H1 (cell line): Measurements from ENCODE around the gene ZBTB22. TPM values are rescaled to one million over a fixed set of nuclear protein-coding genes. Genes with fewer than 3 reads are reported as not detected.

Source experiments
- CHD7 ChIP-seq: fragments of 300-600 bp; sonication (generic); IDR thresholded peaks from 2 replicates; pipeline ENCODE4 v1.7.1; 2012; ENCODE audit warnings: low read length, moderate library complexity, mild to moderate bottlenecking, inconsistent platforms; ENCODE audit not compliant: insufficient replicate concordance
- EGR1 ChIP-seq: IDR thresholded peaks from 2 replicates; pipeline ENCODE4 v1.6.1; 2011; ENCODE audit warnings: low read depth, low read length, borderline replicate concordance
- EZH2 ChIP-seq: fragments of 200-600 bp; sonication (generic); IDR thresholded peaks from 2 replicates; pipeline ENCODE4 v1.7.1; 2012; ENCODE audit warnings: low read depth, mild to moderate bottlenecking, moderate library complexity, low read length, inconsistent platforms; ENCODE audit not compliant: severe bottlenecking
- GABPA ChIP-seq: IDR thresholded peaks from 2 replicates; pipeline ENCODE4 v1.6.1; 2011; ENCODE audit warnings: mild to moderate bottlenecking, low read length, moderate library complexity, borderline replicate concordance; ENCODE audit not compliant: insufficient read depth
- HDAC6 ChIP-seq: IDR thresholded peaks from one replicate; pipeline ENCODE4 v1.7.1; 2012; ENCODE audit warnings: low read depth, mild to moderate bottlenecking, inconsistent platforms, low read length, moderate library complexity
- MAFK ChIP-seq: IDR thresholded peaks from 2 replicates; pipeline ENCODE4 v1.6.1; 2012; ENCODE audit warnings: low read depth, mild to moderate bottlenecking, improper control_type of control experiment, low read length
- TCF12 ChIP-seq: IDR thresholded peaks from 2 replicates; pipeline ENCODE4 v1.6.1; 2011; ENCODE audit warnings: low read depth, mild to moderate bottlenecking, low read length
- TEAD4 ChIP-seq: IDR thresholded peaks from 2 replicates; pipeline ENCODE4 v1.6.1; 2012; ENCODE audit warnings: low read depth, low read length, inconsistent platforms, mixed read lengths
- USF2 ChIP-seq: IDR thresholded peaks from 2 replicates; pipeline ENCODE4 v1.6.1; 2011; ENCODE audit warnings: low read length, improper control_type of control experiment
- polyA plus RNA-seq, 7 experiments: library from polyadenylated mRNA; depleted of rRNA in 3 of 7; stranded (reverse) in 5 of 7; unstranded in 2 of 7; fragments of >200 nt in 5 of 7; fragments of 200-250 nt in 2 of 7; gene quantifications; 1 replicate in 5 of 7; 2 replicates in 1 of 7; 4 replicates in 1 of 7; pipeline versions ENCODE4 v1.2.1 to v1.2.3, GENCODE V29; 2011 to 2013; ENCODE audit warnings: missing spikeins in 2 of 7, mixed read lengths in 2 of 7
- total RNA-seq: library from RNA; stranded (reverse); fragmentation: NEBNext Ultra II Directional; extraction: Animal tissue kit (Norgen Biotek cat#: 25700); gene quantifications from 2 replicates; pipeline ENCODE4 v1.2.1, GENCODE V29; 2021

The ZBTB22 gene
- total and polyA plus RNA-seq, 2 of the 8 experiments (the other 6 are each of a cell fraction or from before 2014, with no cell fraction given), result 7.4 to 9.9 TPM

DNA sequence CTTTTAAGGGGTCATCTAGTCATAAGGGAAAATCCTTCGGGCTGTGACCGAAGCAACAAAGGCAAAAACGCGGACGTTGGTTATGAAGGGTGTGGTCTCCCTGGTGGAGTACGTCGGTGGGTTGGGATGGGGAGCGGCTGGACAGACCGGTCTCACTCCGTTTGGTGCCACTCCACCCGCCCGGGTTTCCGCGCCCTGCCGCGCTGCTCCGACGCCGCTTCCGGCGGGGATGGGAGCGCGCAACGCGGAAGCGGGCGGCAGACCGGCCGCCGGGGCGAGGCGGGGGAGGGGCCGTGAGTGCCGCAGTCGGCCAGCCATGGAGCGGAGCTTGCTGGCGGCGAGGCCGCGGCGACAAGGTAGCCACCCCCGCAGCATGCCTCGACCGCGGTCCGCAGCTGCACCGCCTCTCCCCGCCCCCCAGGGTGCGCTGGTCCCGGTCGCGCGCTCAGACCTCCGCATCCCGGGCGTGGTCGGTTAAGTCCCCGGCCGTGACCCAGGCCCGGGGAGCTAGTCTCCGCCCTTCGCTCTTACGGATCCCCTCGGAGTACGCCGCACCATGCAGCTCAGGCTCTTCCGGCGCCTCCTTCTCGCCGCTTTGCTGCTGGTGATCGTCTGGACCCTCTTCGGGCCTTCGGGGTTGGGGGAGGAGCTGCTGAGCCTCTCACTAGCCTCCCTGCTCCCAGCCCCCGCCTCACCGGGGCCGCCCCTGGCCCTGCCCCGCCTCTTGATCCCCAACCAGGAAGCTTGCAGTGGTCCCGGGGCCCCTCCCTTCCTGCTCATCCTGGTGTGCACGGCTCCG is 40.5 kb downstream of the ZBTB22 start, which contains the start of gene B3GALT4 (continued):
- peak; percentile 72; the same call in 1 of the 2 replicates for TF ChIP-seq GABPA
- TF ChIP-seq TEAD4, result no peak
- TF ChIP-seq EZH2, result no peak
- no peak for TF ChIP-seq CHD7
- TF ChIP-seq HDAC6, result no peak
- no peak for TF ChIP-seq TCF12
- peak; percentile 79; the same call in 1 of the 2 replicates for TF ChIP-seq EGR1
- TF ChIP-seq MAFK, result no peak
- TF ChIP-seq USF2, result no peak
